GM18526 (cell line): ENCODE measurements around the gene CHST9.

Source experiments
- POLR2A ChIP-seq: IDR thresholded peaks from 3 replicates; pipeline ENCODE4 v1.6.1; 2011; ENCODE audit not compliant: insufficient read length; ENCODE audit errors: extremely low read depth

Gene CHST9

GRCh38 chr18:26981360-26982082 lies 203.6 kb downstream of the CHST9 start:
- TF ChIP-seq POLR2A = no peak

- no peak for TF ChIP-seq POLR2A
Measured at GRCh38 chr18:26978812-26979341, 206.2 kb downstream of the CHST9 start.

GRCh38 chr18:26977781-26978180 lies 207.3 kb downstream of the CHST9 start:
- TF ChIP-seq POLR2A = no peak

GRCh38 chr18:26976206-26976605 lies 208.9 kb downstream of the CHST9 start:
- no peak for TF ChIP-seq POLR2A

GRCh38 chr18:26971409-26971808 lies 213.7 kb downstream of the CHST9 start:
- TF ChIP-seq POLR2A = no peak

- TF ChIP-seq POLR2A = no peak
Measured at GRCh38 chr18:26970637-26971036, 214.5 kb downstream of the CHST9 start.

- no peak for TF ChIP-seq POLR2A
Measured at GRCh38 chr18:26965206-26965605, 219.9 kb downstream of the CHST9 start.

GRCh38 chr18:26963292-26963691 lies 221.8 kb downstream of the CHST9 start:
- no peak for TF ChIP-seq POLR2A

GRCh38 chr18:26961839-26962238 lies 223.3 kb downstream of the CHST9 start:
- TF ChIP-seq POLR2A = no peak

- no peak for TF ChIP-seq POLR2A
Measured at GRCh38 chr18:26960911-26961310, 224.2 kb downstream of the CHST9 start.

GRCh38 chr18:26956863-26957262 lies 228.2 kb downstream of the CHST9 start:
- no peak for TF ChIP-seq POLR2A

- TF ChIP-seq POLR2A = no peak
Measured at GRCh38 chr18:26948703-26949102, 236.4 kb downstream of the CHST9 start.

- TF ChIP-seq POLR2A = no peak
Measured at GRCh38 chr18:26943906-26944305, 241.2 kb downstream of the CHST9 start.

- no peak for TF ChIP-seq POLR2A
Measured at GRCh38 chr18:26941584-26941983, 243.5 kb downstream of the CHST9 start.

GRCh38 chr18:26940744-26941398 lies 244.2 kb downstream of the CHST9 start:
- no peak for TF ChIP-seq POLR2A

GRCh38 chr18:26931659-26932058 lies 253.4 kb downstream of the CHST9 start:
- no peak for TF ChIP-seq POLR2A
